ENCODE measurements around the gene KCNQ2.

Gene KCNQ2

GRCh38 chr20:63414720-63415430 lies 57.6 kb downstream of the KCNQ2 start:
- no peak for DNase-seq

- DNase-seq = no peak
Observed at GRCh38 chr20:63413963-63414684, 58.3 kb downstream of the KCNQ2 start.

DNA sequence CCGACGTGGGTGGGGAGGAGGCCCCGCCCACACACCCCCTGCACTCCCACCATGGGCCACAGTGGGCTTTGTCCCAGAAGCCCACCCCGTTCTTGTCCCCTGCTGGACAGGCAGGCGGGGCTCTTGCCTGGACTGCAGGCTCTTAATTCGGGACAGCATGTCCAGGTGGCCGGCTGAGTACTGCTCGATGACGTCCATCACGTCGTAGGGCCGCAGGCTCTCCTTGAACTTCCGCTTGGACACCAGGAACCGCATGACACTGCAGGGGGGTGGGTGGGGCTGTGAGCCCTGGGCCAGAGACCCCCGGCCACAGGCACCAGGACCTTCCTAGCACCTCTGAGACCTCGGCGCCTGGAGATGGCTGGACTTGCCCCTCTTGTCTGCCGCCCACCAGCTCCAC lies 59.1 kb downstream of the KCNQ2 start:
- DNase-seq = no peak

DNA sequence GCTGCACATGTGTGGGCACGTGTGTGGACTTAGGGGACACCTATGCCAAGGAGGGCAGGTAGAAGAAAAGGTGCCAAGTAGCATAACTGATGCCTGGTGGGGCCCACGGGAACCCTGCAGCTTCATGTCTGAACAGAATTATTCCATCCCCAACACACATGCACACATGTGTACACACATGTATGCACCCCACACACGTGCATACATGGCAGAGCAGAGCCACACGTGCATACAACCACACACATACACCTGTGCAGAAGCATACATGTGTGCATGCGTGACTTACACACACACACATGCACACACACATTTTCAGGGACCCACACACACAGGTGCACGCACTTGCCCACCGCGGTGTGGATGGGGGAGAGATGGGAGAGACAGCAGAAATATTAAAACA lies 59.6 kb downstream of the KCNQ2 start:
- no peak for DNase-seq

GRCh38 chr20:63411898-63412631 lies 60.4 kb downstream of the KCNQ2 start:
- no peak for DNase-seq

- DNase-seq = no peak
Observed at GRCh38 chr20:63411151-63411897, 61.1 kb downstream of the KCNQ2 start.

DNA sequence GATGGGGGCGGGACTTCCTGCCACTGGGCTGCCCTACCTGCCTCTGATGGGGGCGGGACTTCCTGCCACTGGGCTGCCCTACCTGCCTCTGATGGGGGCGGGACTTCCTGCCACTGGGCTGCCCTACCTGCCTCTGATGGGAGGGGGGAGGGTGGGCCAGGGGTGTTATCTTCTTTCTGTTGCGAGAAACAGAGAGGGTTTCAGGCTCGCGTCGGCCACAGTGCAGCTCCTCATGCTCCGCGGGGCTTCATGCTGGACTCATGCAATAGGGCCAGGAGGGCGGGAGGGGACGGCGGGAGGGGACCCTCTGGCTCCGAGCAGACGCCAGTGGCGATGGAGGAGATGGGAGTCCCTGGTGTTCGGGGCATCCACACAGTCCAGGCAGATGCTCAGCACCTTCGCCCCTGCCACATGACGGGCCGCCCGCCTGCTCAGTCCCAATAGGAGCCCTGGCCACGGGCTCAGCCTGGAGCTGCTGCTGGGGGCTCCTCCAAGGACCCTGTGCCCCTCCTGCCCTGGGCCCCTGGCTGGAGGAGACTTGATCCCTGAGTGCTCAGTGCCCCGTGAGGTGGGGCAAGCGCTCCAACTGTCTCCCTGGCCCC lies 62.5 kb downstream of the KCNQ2 start:
- DNase-seq = no peak

DNA sequence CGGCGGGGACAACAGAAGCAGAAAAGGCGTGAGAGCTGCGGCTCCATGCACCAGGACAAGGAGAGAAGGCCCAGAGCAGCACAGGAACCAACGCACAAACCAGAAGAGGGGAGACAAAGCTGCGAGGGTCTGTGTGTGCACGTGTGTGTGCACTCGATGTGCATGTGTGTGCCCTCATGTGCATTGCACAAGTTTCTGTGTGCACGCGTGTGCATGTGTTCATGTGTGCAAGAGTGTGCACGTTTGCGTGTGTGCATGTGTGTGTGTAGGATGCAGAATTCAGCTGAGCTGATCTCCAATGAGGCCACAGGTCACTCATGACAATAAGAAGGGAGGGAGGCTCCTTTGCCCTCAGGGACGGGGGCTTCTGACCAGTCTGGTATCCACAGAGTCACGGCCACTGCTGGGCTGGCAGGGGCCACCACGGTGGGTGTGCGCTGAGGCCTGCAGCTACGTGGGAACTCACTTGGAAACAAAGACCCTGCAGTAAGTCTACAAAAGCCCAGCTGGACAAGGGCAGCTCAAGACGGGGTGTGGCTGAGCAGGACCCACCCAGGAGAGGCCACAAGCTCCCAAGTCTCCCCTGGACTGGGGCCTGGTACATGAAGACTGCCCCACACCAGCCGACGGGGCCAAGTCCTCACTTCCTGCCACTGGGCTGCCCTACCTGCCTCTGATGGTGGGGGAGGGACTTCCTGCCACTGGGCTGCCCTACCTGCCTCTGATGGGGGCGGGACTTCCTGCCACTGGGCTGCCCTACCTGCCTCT lies 63.2 kb downstream of the KCNQ2 start:
- DNase-seq = no peak

GRCh38 chr20:63408684-63409046 lies 63.8 kb downstream of the KCNQ2 start:
- DNase-seq = no peak

GRCh38 chr20:63407928-63408683 lies 64.3 kb downstream of the KCNQ2 start:
- DNase-seq = no peak

- DNase-seq = no peak
Observed at GRCh38 chr20:63406617-63407245, 65.7 kb downstream of the KCNQ2 start.

DNA sequence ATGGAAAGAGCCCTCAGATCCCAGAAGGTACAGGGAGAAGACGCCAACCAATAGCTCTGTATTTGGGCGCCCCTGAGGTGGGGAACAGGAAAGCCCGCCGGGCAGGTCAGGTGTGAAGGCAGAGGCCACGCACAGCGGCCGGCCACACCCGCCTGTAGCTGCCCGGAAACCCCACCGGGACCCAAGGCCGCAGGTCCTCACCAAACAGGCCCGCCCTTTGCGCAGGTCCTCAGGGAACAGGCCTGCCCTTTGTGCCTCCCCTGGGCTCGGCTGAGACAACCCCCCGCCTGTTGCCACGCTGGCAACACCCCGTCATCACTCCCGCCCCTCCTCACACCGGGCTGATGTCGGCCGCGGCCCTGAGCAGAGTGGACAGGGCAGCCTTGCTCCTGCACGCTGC lies 66.4 kb downstream of the KCNQ2 start:
- DNase-seq = no peak

DNA sequence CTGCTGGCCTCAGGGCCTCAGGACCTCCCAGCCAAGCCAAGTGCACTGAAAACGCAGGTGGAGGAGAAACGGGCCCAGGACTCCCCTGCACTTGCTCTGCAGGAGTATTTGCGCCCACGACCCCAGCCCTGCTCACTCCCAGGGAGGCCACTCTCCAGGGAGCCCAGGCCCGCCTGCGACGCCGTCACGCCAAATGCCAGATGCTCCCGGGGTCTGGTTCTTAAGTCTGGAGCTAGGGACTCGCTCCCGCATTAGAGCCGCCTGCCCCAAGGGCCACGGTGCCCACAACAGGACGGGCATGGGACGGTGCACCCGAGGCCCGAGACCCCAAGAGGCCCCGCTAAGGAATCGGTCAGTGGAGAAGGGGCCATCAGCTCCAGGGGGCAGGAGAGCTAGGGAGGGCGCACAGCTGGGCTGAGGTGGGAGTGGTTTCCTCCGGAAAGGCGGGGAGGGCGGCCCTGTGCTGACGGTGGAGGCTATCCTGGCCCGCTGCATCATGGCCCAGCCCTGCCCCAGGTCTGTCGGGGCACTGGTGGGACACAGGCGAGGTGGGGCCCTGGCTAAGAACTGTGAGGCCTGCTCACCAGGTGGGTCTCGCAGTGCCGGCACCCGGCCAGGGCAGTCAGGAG lies 67.2 kb downstream of the KCNQ2 start:
- DNase-seq = no peak

DNA sequence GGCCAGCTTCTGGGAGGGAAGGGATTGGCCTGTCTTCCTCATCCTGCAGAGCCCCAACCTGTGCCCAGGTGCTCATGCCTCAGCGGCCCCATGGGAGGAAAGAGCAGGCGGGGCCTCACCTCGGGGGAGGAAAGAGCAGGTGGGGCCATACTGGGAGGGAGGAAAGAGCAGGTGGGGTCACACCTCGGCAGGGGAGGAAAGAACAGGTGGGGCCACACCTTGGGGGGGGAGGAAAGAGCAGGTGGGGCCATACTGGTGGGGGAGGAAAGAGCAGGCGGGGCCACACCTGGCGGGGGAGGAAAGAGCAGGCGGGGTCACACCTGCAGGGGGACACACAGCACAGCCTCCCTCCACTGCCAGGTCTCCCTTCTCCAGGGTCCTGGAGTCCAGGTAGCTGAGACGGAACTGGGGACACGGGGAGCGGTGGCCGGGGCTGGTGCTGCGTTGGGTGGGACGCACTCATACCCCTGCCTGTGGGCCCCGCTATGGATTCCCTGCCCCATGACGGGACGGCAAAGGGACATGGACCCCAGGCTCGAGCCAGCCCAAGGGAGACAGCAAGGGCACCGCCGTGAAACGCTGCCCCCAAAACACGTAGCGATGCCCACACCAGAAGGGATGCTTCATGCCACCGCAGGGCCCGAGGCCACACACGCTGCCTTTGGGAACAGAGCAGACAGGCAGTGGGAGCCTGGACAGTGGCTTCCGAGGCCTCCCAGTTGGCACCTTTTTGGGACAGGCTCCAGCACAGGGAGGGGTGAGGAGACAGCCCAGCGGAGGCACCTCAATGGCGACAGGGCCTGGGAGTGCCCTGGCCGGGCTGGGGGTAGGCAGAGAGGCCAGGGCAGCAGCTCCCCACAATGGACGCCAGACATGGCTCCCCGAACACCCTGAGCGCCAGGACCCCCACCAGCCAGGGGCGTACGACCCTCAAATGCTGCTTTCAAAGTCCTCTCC lies 68.0 kb downstream of the KCNQ2 start:
- no peak for DNase-seq

DNA sequence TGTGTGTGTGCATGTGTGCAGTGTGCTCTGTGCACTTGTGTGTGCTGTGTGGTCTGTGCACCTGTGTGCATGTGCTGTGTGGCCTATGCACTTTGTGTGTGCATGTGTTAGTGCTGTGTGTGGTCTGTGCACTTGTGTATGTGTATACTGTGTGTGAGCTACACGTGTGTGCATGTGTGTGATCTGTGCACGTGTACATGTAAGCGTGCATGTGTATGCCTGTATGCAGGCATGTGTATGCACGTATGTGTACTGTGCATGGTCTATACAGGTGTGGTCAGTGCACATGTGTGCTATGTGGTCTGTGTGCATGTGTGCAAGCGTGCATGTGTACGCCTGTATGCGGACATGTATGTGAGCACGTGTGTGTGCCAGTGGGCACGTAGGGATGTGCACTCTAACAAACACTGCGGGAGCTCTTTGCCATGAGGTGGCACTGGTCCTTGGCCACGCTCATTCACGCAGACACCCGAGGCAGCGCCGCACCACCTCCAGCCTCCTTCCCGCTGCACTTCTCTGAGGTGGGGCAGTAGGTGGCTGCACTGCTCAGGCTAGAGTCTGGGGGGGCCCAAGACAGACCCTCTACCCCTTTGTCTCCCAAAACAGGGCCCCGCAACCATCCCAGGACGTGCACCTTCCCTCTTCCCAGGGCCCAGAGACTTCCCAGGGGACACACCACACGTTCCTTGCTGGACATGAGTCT lies 68.9 kb downstream of the KCNQ2 start:
- DNase-seq = no peak

DNA sequence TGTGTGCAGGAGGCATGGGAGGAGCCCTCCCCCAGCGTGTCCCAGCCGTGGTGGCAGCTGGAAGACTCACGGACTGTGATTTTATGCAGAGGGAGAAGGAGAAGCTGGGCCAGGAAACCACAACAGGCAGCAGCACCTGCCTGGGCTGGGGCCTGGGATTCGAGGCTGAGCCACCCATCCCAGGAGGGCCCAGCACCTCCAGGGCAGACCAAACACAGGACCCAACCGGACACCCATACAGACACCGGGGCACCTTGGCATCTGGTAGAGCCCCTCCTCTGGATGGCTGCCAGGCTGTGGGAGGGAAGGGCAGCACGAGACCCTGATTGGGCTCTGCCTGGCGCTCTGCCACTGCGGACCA lies 69.6 kb downstream of the KCNQ2 start:
- DNase-seq = no peak

DNA sequence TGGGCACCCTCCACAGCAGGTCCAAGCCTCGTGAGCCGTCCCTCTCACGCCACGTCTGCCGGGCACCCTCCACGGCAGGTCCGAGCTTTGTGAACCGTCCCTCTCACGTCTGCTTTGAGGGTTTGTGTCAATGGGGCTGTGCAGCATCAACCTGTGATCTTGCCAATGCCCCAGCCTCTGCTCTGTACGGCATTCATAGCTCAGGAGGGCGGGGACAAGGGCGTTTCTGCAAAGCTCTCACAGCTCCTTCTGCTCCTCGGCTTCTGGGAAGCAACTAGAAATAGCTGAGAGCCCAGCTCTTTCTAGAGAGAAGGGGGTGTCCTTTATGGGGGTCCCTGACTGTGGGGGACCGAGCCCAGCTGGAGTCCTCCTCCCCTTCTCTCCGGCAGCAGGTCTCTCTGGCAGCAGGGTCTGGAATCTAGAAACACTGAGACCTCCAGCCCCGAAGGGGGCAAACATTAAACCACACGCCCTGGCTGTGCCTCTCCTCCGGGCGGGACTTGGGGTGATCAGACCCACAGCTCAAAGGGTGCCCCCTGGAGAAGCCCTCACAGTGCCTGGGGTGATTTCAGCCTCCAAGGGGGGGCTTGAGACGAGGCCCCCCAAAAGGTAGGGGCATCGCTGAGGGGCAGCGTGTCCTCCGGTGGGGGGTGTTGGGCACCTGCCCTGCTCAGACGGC lies 70.1 kb downstream of the KCNQ2 start:
- DNase-seq = no peak

All from midbrain (tissue), 1 donor.